ENCODE measurements around the gene CAMSAP1. TPM values are rescaled to one million over a fixed set of nuclear protein-coding genes. Genes with fewer than 3 reads are reported as not detected.

The CAMSAP1 gene
- total RNA-seq, 1 donor from 2014 or later = 31.3 TPM

DNA sequence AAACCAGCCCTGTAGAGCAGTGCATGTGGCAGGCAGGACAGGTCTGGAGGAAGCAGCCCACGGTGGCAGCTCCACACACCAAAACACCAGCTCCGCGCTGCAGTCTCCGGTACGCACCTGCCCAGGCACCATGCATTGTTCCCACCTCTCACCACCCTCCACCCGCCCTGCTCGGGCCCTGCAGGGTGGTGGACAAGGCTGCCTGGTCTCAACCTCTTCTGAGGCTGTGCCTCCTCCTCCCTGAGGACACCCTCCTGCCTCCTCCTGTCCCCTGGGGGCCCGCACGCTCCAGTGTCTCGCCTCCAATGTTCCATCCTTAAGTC lies 109.1 kb downstream of the CAMSAP1 start:
- Histone ChIP-seq H3K4me1 (ENCODE audit: control insufficient read depth in 3 of 3, insufficient read depth in 3 of 3, low read length in 3 of 3) (peaks cover 25 to 27% (median 27%) of the 10 kb centered on the region in 3 donors), H3K36me3 (ENCODE audit: control insufficient read depth in 3 of 3, insufficient read depth in 3 of 3, low read length in 3 of 3) (no peaks in the 10 kb centered on the region), H3K9me3 (ENCODE audit: control insufficient read depth in 3 of 3, low read length in 3 of 3) (no peaks in the 10 kb centered on the region), H3K27ac (ENCODE audit: low read depth, low read length) (no peak overlapping the region), H3K27me3 (ENCODE audit: control insufficient read depth in 3 of 3, insufficient read depth in 3 of 3, low read length in 3 of 3) (peaks cover 15 to 28% (median 18%) of the 10 kb centered on the region in 3 donors), H3K4me3 (ENCODE audit: low read length in 3 of 3) (peak overlapping the region in 2 of 3 donors; percentile 6 to 28), H3K9ac (ENCODE audit: low read depth in 1 of 3, low read length in 3 of 3) (peak overlapping the region in 2 of 3 donors; percentile 43 to 57)

DNA sequence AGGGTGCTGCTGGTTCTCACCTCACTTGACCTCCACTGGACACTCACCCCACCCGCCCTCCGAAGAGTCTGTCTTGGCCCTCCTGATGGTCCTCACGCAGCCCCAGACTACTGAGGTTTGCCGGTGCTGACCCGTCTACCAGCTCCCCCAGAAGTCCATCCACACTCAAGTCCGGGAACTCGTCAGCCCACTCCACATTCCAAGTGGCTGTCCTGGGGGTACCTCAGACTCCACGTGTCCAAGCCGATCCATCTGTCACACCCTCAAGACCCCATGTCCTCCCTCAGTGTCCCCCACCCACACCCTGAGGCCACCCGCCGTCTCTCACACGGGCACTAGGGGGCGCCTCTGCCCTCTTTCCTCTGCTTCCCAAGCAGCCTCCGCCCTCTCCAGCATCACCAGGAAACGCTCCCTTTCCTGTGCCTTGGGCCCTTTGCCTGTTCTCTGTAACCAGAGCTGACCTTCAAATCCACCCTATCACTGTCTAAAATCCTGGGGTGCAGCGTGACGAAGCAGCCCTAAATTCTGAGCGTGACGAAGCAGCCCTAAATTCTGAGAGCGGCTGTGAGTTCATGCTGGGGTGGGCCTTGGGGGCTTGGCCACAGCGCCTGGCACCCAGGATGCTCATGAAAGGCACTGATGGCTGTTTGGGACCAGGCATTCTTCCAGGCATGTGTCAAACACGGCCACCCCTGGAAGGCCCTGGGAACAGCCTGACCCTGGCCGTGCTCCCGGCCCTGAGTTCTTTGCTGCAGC lies 109.7 kb downstream of the CAMSAP1 start:
- no peaks in the 10 kb centered on the region for H3K9me3 ChIP-seq (ENCODE audit: control insufficient read depth in 3 of 3, low read length in 3 of 3)
- peak overlapping the region in 2 of 3 donors; percentile 28 to 35 for H3K4me3 ChIP-seq (ENCODE audit: low read length in 3 of 3)
- no peaks in the 10 kb centered on the region for H3K36me3 ChIP-seq (ENCODE audit: control insufficient read depth in 3 of 3, insufficient read depth in 3 of 3, low read length in 3 of 3)
- H3K27me3 ChIP-seq (ENCODE audit: control insufficient read depth in 3 of 3, insufficient read depth in 3 of 3, low read length in 3 of 3) = peaks cover 15 to 28% (median 18%) of the 10 kb centered on the region in 3 donors
- H3K9ac ChIP-seq (ENCODE audit: low read depth in 1 of 3, low read length in 3 of 3) = peak overlapping the region in 2 of 3 donors; percentile 43 to 62
- H3K4me1 ChIP-seq (ENCODE audit: control insufficient read depth in 3 of 3, insufficient read depth in 3 of 3, low read length in 3 of 3) = peaks cover 25 to 27% (median 27%) of the 10 kb centered on the region in 3 donors
- H3K27ac ChIP-seq (ENCODE audit: low read depth, low read length) = no peak overlapping the region

DNA sequence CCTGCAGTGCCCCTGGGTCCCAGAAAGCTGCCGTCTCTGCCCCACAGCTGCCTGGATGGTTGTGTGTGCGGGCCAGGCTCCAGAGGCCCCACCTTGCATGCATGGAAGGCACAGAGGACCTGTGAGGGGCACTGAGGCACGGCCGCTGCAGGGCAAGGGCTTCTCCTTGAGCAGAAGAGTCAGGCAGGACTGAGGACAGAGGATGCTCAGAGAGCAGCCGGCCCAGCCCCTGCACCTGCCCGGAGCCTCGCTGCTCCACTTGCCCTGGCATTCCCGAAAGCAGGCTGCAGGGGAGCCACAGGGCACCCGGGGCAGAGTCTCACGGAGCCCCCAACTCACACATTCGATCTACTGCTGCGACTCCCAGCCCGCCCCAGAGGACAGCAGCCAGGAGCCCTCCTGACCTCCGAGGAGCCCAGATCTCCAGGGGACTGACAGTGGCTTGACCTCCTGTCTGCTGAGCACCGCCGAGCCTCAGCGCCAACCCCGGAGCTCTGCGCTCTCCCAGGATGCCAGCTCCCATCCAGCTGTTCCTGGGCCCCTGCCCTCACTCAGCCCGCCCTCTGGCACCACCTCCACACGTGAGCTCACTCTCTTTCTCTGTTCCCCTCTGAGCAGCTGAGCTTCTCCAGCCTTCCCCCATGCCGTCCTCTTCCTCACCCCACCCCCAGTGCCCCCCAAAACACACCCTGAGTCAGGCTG lies 110.4 kb downstream of the CAMSAP1 start:
- Histone ChIP-seq H3K27ac (ENCODE audit: low read depth, low read length) (no peak overlapping the region), H3K4me3 (ENCODE audit: low read length in 3 of 3) (no peak overlapping the region), H3K36me3 (ENCODE audit: control insufficient read depth in 3 of 3, insufficient read depth in 3 of 3, low read length in 3 of 3) (no peaks in the 10 kb centered on the region), H3K4me1 (ENCODE audit: control insufficient read depth in 3 of 3, insufficient read depth in 3 of 3, low read length in 3 of 3) (peaks cover 25 to 27% (median 27%) of the 10 kb centered on the region in 3 donors), H3K9me3 (ENCODE audit: control insufficient read depth in 3 of 3, low read length in 3 of 3) (no peaks in the 10 kb centered on the region), H3K9ac (ENCODE audit: low read depth in 1 of 3, low read length in 3 of 3) (peak overlapping the region in 1 of 3 donors; percentile 3), H3K27me3 (ENCODE audit: control insufficient read depth in 3 of 3, insufficient read depth in 3 of 3, low read length in 3 of 3) (peaks cover 15 to 28% (median 18%) of the 10 kb centered on the region in 3 donors)

DNA sequence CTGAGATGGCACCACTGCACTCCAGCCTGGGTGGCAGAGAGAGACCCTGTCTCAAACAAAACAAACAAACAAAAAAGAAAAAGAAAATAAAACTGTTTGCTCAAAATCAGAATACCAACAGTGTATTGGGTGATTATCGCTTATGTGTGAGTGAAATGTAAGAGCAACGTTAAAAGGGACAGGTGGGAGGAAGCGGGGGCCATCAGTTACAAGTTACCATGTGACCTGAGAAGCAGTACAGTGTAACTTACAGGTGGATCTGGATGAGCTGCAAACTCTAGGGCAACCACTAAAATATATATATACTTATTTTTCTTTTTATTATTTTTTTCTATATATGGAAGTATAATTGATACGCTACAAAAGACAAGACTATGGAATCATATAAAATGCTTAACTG lies 112.0 kb downstream of the CAMSAP1 start:
- H3K4me1 ChIP-seq (ENCODE audit: control insufficient read depth in 3 of 3, insufficient read depth in 3 of 3, low read length in 3 of 3) = peaks cover 25 to 27% (median 27%) of the 10 kb centered on the region in 3 donors
- H3K27me3 ChIP-seq (ENCODE audit: control insufficient read depth in 3 of 3, insufficient read depth in 3 of 3, low read length in 3 of 3) = peaks cover 15 to 28% (median 18%) of the 10 kb centered on the region in 3 donors
- H3K4me3 ChIP-seq (ENCODE audit: low read length in 3 of 3) = no peak overlapping the region
- H3K9ac ChIP-seq (ENCODE audit: low read depth in 1 of 3, low read length in 3 of 3) = no peak overlapping the region
- no peak overlapping the region for H3K27ac ChIP-seq (ENCODE audit: low read depth, low read length)
- no peaks in the 10 kb centered on the region for H3K9me3 ChIP-seq (ENCODE audit: control insufficient read depth in 3 of 3, low read length in 3 of 3)
- H3K36me3 ChIP-seq (ENCODE audit: control insufficient read depth in 3 of 3, insufficient read depth in 3 of 3, low read length in 3 of 3) = no peaks in the 10 kb centered on the region

DNA sequence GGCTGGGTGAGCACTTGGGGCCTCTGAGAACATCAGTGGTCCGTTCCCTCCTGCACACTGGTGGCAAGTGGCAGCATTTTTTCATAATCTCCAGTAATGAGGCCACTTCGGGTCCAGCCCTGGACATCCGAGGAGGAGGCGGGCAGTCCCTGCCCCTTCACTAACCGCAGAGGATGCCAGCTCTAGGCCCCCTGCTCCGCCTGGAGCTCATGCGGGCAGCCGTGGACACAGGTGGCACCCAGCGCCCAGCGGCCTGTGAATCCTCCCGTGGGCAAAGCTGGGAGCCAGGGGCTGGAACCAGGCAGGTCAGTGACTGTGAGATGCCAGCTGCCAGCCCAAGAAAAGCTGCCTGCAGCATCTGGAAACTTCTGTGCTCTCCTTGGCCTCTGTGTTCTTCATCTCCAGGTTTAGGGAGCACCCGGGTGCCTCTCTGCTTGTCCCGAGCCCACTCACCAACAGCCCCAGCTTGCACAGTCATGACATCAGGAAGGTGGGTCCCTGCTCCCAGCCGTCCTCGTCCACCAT lies 112.9 kb downstream of the CAMSAP1 start:
- H3K27me3 ChIP-seq (ENCODE audit: control insufficient read depth in 3 of 3, insufficient read depth in 3 of 3, low read length in 3 of 3) = peaks cover 15 to 28% (median 18%) of the 10 kb centered on the region in 3 donors
- H3K36me3 ChIP-seq (ENCODE audit: control insufficient read depth in 3 of 3, insufficient read depth in 3 of 3, low read length in 3 of 3) = no peaks in the 10 kb centered on the region
- H3K9ac ChIP-seq (ENCODE audit: low read depth in 1 of 3, low read length in 3 of 3) = no peak overlapping the region
- no peaks in the 10 kb centered on the region for H3K9me3 ChIP-seq (ENCODE audit: control insufficient read depth in 3 of 3, low read length in 3 of 3)
- H3K4me1 ChIP-seq (ENCODE audit: control insufficient read depth in 3 of 3, insufficient read depth in 3 of 3, low read length in 3 of 3) = peaks cover 25 to 27% (median 27%) of the 10 kb centered on the region in 3 donors
- no peak overlapping the region for H3K4me3 ChIP-seq (ENCODE audit: low read length in 3 of 3)
- no peak overlapping the region for H3K27ac ChIP-seq (ENCODE audit: low read depth, low read length)

DNA sequence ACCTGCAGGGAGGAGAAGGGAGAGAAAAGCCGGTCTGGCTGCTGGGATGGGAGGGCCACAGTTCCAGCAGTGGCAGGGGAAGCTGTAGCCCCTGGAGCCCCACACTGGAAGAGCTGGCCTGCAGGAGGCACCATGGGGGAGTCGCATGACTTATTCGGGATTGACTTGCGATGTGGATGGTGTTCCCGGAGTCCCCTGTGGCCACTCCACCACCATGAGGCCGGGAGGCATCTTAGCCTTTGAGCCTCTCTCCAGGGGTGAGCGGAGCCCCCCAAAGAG lies 113.3 kb downstream of the CAMSAP1 start:
- Histone ChIP-seq H3K27me3 (ENCODE audit: control insufficient read depth in 3 of 3, insufficient read depth in 3 of 3, low read length in 3 of 3) (peaks cover 15 to 28% (median 18%) of the 10 kb centered on the region in 3 donors), H3K9ac (ENCODE audit: low read depth in 1 of 3, low read length in 3 of 3) (no peak overlapping the region), H3K27ac (ENCODE audit: low read depth, low read length) (no peak overlapping the region), H3K9me3 (ENCODE audit: control insufficient read depth in 3 of 3, low read length in 3 of 3) (no peaks in the 10 kb centered on the region), H3K36me3 (ENCODE audit: control insufficient read depth in 3 of 3, insufficient read depth in 3 of 3, low read length in 3 of 3) (no peaks in the 10 kb centered on the region), H3K4me1 (ENCODE audit: control insufficient read depth in 3 of 3, insufficient read depth in 3 of 3, low read length in 3 of 3) (peaks cover 25 to 27% (median 26%) of the 10 kb centered on the region in 3 donors), H3K4me3 (ENCODE audit: low read length in 3 of 3) (no peak overlapping the region)

DNA sequence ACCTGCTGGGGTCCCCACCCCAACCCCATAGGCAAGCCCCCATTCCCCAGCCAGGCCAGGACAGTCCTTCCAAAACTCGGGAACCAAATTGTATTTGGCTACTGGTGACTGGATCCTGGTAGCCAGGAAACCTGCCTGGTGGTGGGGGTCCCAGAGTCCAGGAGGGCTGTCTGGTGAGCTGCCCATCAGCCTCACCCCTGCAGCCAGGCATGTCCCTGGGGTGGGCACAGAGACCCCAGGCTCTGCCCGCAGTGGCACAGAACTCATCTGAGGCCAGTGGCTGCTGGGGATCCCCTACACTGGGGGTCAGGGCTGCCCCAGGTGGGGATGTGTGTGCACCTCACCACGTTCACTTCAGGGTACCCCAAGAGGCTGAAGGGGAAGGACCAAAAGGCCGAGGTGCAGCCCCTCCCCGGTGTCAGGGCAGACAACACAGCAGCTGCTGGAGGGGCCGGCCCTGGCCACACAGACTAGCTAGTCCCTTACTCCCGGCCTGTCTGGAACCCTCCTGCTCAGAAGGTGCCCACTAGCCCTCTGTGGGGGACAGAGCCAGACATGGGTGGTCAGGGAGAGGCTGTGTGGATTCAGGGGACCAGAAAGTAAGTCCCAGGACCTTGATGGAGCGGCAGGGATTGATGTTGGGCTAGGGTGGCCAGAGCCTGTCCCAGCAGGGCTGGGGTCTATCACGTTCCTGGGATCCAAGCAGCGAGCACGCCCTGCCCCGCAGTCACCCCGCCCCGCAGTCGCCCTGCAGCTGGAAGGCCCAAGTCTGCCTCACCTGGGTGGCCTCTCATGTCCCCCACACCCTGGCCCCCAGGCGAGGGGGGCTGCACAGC lies 113.9 kb downstream of the CAMSAP1 start:
- H3K27me3 ChIP-seq (ENCODE audit: control insufficient read depth in 3 of 3, insufficient read depth in 3 of 3, low read length in 3 of 3) = peaks cover 15 to 28% (median 18%) of the 10 kb centered on the region in 3 donors
- H3K4me1 ChIP-seq (ENCODE audit: control insufficient read depth in 3 of 3, insufficient read depth in 3 of 3, low read length in 3 of 3) = peaks cover 19 to 22% (median 20%) of the 10 kb centered on the region in 3 donors
- no peaks in the 10 kb centered on the region for H3K36me3 ChIP-seq (ENCODE audit: control insufficient read depth in 3 of 3, insufficient read depth in 3 of 3, low read length in 3 of 3)

DNA sequence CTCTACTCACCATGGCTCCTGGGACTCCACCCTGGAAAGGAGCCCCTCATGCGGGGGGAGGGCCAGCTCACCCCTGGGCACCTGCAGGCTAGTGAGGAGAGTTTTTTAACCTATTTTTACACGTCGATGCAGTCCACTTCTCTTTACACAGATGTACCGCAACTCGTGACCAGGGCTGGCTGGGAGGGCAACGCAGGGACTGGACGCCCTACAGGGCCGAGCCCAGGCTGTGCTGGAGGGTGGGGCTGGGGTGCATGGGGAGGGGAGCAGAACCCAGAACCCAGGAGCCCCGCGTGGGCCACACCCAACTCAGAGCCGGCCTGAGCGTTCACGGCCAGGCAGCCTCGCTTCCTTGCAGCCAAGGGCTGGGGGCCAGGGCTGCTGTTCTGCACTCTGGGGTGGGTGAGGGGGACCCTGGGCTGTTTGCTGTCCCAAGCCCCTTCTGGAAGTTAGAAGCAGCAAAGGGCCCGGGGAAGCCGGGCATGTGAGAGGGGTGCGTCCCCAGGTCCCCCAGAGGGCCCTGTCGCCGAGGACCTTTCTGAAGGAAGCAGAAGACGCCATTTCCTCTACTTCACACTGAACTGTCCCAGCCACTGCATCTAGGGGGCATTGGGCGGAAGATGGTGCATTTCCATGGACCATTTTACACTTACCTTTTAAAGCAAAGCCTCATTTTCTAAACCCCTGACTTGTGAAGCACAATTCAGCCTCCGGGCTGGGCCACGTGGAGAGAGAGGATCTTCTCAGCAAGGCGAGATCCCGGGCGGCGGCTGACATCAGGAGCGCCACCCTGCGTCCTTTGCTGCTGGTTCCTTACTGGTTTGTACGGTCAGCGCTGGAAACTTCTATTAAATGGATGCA lies 114.8 kb downstream of the CAMSAP1 start:
- Histone ChIP-seq H3K4me1 (ENCODE audit: control insufficient read depth in 3 of 3, insufficient read depth in 3 of 3, low read length in 3 of 3) (peaks cover 10 to 13% (median 11%) of the 10 kb centered on the region in 3 donors), H3K27ac (ENCODE audit: low read depth, low read length) (no peak overlapping the region), H3K36me3 (ENCODE audit: control insufficient read depth in 3 of 3, insufficient read depth in 3 of 3, low read length in 3 of 3) (no peaks in the 10 kb centered on the region), H3K9me3 (ENCODE audit: control insufficient read depth in 3 of 3, low read length in 3 of 3) (no peaks in the 10 kb centered on the region), H3K4me3 (ENCODE audit: low read length in 3 of 3) (no peak overlapping the region), H3K9ac (ENCODE audit: low read depth in 1 of 3, low read length in 3 of 3) (no peak overlapping the region), H3K27me3 (ENCODE audit: control insufficient read depth in 3 of 3, insufficient read depth in 3 of 3, low read length in 3 of 3) (peaks cover 15 to 28% (median 18%) of the 10 kb centered on the region in 3 donors)

More for the DNA sequence above, 113.9 kb downstream of the CAMSAP1 start:
- Histone ChIP-seq H3K27ac (ENCODE audit: low read depth, low read length) (no peak overlapping the region), H3K9ac (ENCODE audit: low read depth in 1 of 3, low read length in 3 of 3) (no peak overlapping the region), H3K9me3 (ENCODE audit: control insufficient read depth in 3 of 3, low read length in 3 of 3) (no peaks in the 10 kb centered on the region), H3K4me3 (ENCODE audit: low read length in 3 of 3) (no peak overlapping the region)
